Stimulated activated CD4-positive, alpha-beta T cell treated with anti-CD3 and anti-CD28 coated beads, Interleukin-12 subunit alpha, Interleukin-12 subunit beta, amount 100 ng/mL, for 24 hours (primary cell): ENCODE results near the gene HTR4.
"Not testable (repeated sequence)": the region's sequence is repeated elsewhere in the genome, so short reads cannot be mapped to it uniquely, and the experiment has no call there.

ENCODE experiments used
- DNase-seq, 2 experiments: peaks; one replicate each; pipeline ENCODE4 v3.0.0-alpha.2; 2020; ENCODE audit warnings: low read depth in 2 of 2

The HTR4 gene

GRCh38 chr5:148653836-148654781 lies at the start of gene HTR4:
TSS of gene HTR4 (minus strand) at chr5:148654527. CDS start at chr5:148637014, 17,513 bp downstream.
- no peak for DNase-seq

- DNase-seq: no peak
Measured at GRCh38 chr5:148702019-148702596, 47.8 kb upstream of the HTR4 start.

GRCh38 chr5:148699028-148699427 lies 44.7 kb upstream of the HTR4 start:
- no peak for DNase-seq

GRCh38 chr5:148697809-148698196 lies 43.5 kb upstream of the HTR4 start:
- DNase-seq: no peak

GRCh38 chr5:148697180-148697808 lies 43.0 kb upstream of the HTR4 start:
- no peak for DNase-seq

- no peak for DNase-seq
Measured at GRCh38 chr5:148696187-148697036, 42.1 kb upstream of the HTR4 start.

GRCh38 chr5:148690945-148691344 lies 36.6 kb upstream of the HTR4 start:
- DNase-seq: no peak

GRCh38 chr5:148688787-148689186 lies 34.5 kb upstream of the HTR4 start:
- no peak for DNase-seq

- no peak for DNase-seq
Measured at GRCh38 chr5:148687871-148688270, 33.5 kb upstream of the HTR4 start.

GRCh38 chr5:148687427-148687826 lies 33.1 kb upstream of the HTR4 start:
- DNase-seq: no peak

- no peak for DNase-seq
Measured at GRCh38 chr5:148686660-148687059, 32.3 kb upstream of the HTR4 start.

GRCh38 chr5:148685520-148686134 lies 31.3 kb upstream of the HTR4 start:
- no peak for DNase-seq

GRCh38 chr5:148684528-148684927 lies 30.2 kb upstream of the HTR4 start:
- no peak for DNase-seq

- DNase-seq: no peak
Measured at GRCh38 chr5:148683651-148684050, 29.3 kb upstream of the HTR4 start.

GRCh38 chr5:148682058-148683026 lies 28.0 kb upstream of the HTR4 start:
- no peak for DNase-seq

- no peak for DNase-seq
Measured at GRCh38 chr5:148681157-148682057, 27.1 kb upstream of the HTR4 start.

- DNase-seq: not testable (repeated sequence)
Measured at GRCh38 chr5:148673704-148674103, 19.4 kb upstream of the HTR4 start.

- no peak for DNase-seq
Measured at GRCh38 chr5:148666353-148666752, 12.0 kb upstream of the HTR4 start.

- no peak for DNase-seq
Measured at GRCh38 chr5:148665431-148665830, 11.1 kb upstream of the HTR4 start.
